ACHN (cell line): ENCODE measurements around the gene C17orf75.

ENCODE experiments used
- DNase-seq: peaks from one replicate; pipeline ENCODE4 v3.0.0-alpha.2; 2015
- in situ Hi-C: cut with HindIII; loops from 2 replicates; pipeline ENCODE4 v1.10.0; 2017; ENCODE audit warnings: low sequenced_read_pairs, low pct_ligation_motif_present, low pct_unique_long_range_greater_than_20kb

The C17orf75 gene

DNA sequence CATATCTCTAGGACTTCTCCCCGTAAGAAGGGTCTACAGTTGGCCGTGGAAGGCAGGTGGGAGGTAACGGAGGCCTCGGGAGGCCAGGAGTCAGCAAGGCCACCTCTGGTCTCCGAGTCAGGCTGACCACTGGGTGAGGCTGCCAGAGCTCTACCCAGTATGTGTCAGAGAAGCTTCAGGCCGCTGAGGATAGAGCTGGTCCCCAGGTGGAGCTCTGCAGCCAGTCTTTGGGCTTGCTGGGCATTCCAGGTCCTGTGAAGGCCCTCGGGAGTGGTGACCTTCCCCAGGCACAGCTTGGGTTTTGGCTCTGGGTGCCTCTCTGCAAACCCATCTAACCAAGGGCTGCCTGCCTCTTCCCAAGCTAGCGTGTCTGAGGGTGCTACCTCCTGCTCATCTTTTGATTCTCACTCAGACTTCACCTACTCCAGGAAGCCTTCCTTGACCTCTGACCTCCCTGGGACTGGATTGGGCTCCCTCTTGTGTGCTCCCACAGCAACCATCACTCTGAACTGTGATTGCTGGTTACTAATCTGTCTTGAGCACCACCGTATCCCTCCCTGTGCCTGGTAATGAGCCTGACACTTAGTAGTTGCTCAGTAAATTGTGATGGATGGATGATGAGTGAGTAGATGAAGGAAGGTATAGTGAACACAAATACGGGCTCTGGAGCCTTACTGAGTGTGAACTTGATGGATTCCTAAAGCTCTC, 54.0 kb downstream of the C17orf75 start:
- in situ Hi-C loops: no loop called here
- DNase-seq: no peak

DNA sequence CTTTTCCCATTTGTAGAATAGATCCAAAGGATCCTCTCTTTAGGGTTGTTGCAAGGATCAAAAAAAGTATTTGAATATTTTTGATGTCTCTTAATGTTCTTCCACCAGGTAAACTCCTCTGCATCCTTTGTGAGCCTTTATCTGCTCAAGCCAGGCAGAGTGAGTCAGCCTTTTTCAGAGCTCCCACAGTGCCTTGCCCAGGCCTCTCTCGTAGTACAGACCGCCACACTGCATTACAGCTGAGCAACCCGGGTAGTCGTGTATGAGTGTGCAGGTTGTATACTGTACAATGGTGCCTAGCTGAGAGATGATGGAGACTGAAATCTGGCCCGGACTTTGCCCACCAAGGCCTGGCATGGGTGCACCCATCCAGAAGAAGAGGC, 55.5 kb downstream of the C17orf75 start:
- no peak for DNase-seq
- in situ Hi-C loops: no loop called here

DNA sequence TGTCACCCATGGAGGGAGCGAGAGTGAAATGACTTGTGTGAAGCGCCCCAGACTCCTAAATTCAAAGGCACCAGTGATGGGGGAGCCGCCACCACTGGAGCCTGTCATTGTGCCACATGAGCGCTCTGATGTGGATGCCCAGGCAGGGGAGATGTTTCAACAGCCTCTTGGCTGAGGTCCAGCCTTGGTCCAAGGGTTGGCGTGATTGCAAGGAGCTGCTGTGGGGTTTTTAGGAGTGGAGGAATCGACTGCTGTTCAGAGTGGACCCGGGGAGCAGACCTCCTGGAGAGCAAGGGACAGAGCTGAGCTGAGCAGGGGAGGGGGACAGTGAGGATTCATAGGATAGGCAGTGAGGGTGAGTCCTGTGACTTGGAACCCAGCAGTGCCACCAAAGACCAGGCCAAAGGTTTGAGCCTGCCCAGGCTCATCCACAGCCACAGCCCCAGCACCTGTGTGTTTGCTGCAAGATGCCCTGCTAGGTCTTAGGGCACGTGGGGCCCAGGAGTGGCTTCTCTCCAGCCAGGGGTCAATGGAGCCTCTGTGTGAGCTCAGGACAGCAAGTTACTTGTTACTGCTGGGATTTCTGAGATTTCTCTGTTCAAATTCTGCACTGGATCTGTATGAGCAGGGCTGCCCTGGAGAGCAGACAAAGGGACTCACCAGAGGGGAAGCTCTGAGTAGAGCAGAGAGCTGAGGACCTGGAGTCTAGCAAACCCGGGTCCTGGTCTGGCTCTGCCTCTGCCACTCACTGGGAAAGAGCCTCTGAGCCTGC, 56.0 kb downstream of the C17orf75 start:
- no peak for DNase-seq
- in situ Hi-C loops: no loop called here

DNA sequence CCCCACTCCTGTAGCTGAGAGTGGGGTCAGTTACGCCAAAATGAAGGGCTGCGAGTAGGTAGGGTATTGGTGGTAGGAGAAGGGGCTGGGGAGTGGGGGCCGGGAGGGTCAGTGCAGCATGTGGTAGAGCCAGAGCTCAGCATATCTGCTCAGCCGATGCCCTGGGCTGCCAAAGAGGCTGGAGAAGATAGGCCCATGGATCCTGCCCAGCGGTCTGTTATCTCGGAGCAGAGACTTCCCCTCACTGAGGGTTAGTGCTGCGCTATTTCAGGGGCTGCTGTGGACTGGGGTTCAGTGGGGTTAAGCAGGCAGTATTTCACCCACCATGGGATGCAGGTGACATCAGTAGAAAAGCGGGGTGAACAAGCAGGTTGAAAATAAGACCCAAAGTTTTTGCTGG, 56.7 kb downstream of the C17orf75 start:
- in situ Hi-C loops: no loop called here
- no peak for DNase-seq

DNA sequence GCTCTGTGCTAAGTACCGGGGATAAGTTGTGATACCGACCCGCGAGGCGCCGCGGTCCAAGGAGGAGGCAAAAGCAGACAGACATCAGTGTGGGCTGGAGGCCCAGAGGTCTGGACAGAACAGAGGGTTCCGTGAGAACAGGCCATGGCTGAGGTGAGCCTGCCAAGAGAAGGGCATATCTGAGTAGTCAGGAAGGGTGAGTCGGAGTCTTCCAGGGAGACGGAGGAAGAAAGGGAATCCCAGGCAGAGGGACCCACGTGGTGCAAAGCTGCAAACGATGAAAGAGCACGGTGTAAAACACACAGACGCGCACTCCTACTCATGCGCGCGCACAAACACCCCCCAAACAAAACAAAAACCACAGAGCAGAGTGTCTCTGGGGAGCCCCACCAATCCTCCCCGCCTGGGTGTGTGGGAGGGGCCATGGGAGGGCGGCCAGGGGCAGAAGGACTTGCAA, 58.2 kb downstream of the C17orf75 start:
- in situ Hi-C loops: no loop called here
- DNase-seq: no peak

DNA sequence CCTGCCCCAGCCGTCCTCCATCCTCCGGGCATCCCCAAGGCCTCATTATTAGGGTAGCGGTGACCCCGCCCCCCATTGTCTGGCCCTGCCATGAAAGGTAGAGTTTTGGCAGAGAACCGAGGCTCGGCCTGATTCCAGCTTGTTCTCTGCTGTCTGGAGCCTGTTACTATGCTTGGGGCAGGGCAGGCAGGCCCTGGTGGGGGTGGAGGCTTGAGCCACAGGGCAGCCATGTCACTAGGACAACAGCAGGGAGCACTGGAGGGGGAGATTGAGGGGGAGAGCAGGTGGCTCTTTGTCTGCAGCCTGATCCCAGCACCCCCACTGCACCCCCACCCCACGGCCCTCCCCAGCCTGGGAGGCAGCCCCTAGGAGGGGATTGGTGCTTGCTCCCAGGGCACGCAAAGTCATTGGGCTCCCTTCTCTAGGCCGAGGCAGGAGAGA, 60.9 kb downstream of the C17orf75 start:
- in situ Hi-C loops: no loop called here
- DNase-seq: no peak

DNA sequence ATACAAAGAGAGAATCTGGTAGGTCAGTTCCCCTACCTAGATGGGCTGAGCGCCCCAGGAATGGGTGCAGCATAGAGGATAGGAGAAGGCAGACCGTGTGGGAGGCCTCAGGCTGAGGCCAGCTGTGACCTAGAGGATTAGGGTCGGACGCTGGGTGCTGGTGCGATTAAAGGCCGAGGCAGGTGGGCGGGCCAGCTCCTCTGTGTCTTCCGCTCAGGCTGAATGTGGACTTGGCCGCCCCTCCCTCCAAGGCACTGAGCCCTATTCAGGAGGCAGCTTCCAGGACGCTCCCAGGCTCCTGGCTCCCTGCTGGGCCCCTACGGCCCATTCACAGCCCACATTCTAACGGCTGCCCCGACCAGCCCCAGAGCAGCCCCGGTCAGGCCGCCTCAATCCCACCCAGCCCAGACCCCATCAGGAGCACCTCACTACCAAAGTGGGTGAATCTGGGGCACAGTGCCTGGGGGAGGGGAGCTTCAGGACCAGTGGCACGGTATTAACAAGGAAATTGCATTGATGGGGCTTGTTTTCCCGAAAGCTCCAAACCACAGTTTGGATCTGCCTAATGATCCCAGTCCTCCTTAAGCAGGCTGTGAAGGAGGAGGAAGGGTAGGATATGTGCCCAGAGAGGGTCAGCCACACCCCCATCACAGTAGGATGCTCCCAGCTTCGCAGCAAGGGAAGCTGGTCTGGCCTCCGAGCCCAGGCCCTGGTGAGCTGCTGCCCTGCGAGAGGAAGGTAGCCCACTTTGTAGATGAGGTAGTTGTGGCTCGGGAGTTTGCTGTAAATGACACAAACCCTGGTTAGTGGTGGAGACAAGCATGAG, 61.9 kb downstream of the C17orf75 start:
- in situ Hi-C loops: no loop called here
- DNase-seq: no peak

DNA sequence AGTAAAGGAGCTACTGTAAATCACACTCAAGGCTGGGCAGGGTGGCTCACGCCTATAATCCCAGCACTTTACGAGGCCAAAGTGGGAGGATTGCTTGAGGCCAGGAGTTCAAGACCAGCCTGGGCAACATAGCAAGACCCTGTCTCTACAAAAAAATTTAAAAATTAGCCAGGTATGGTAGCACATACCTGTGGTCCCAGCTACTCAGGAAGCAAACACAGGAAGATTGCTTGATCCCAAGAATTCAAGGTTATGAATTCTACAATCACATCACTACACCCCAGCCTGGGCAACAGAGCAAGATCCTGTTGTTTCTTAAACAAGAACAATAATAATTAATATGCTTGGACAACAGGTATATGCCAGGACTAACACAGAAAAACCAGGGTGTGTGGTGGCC, 63.2 kb downstream of the C17orf75 start:
- DNase-seq: no peak
- in situ Hi-C loops: no loop called here
